Uterus (tissue), 2 donors: ENCODE results near the gene SERPINA6.

ENCODE experiments used
- CTCF ChIP-seq, 4 experiments: fragments of 200-600 bp in 2 of 4; fragments of 450-650 bp in 2 of 4; sonication (generic) in 2 of 4; IDR thresholded peaks; one replicate each; pipeline ENCODE4 v1.5.1; 2016 to 2019; ENCODE audit warnings: antibody characterized with exemption in 4 of 4, mild to moderate bottlenecking in 2 of 4, moderate library complexity in 1 of 4
- POLR2A ChIP-seq, 2 donors: fragments of 450-650 bp; IDR thresholded peaks; one replicate each; pipeline ENCODE4 v1.6.1; 2016; ENCODE audit warnings: antibody characterized with exemption in 2 of 2, mild to moderate bottlenecking in 1 of 2, moderate library complexity in 1 of 2

DNA sequence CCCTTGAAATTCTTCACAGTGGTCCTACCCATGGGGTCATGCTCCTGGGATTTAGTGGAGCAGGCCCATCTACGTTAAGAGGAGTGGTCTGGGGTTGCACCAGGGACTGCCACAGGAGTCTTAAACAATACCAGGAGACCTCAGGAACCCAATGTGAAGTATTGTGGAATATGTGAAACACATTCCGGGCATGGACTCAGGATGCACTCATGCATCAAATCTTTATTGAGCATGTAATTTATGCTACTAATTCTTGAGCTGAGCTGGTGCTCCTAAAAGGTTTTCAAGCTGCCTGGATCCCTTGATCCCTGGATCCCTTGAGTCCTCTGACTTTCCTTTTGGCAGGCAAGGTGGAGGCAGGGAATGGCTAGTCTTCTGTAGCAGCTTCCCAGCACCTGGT is 38.9 kb downstream of the SERPINA6 start:
- no peak for TF ChIP-seq CTCF (IDR thresholded peaks at IDR 0.05)
- TF ChIP-seq POLR2A (IDR thresholded peaks at IDR 0.05): no peak
